ENCODE results near the gene DAPL1. TPM values are rescaled to one million over a fixed set of nuclear protein-coding genes. Genes with fewer than 3 reads are reported as not detected.

DAPL1 gene
- total RNA-seq, 1 experiment from 2014 or later: not detected

DNA sequence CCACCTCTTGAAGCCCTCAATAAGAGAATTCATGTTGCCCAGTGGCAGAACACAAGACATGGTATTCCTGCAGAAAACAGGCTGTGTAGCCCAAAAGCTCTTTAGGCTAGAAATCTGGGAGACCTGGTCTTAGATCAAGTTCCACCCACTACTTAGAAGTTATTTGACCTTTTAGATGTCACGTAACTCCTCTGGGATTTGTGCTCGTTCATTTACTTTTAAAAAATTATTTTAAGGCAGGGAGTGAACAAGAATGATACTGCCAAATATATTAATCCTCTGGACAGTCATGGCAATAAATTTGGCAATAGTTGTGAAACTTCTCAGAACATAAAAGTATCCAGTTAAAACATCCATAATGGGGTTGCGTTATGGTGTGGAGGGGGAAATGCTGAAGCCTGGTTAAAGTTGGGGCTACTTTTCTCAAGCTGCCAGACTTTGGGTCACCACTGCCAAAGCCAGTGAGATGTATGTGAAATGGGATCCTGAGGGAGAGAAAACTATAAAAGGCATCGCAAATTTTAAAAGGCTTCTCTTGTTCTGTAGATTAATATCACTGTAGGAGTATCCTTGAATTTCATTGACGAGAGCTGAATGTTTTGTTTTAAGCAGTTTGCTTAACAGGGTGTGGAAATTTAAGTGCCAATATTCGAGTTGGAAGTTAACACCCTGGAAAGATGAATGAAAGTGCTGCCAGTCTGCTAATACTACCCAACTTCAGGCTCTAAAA is 15.8 kb downstream of the DAPL1 start:
- TF ChIP-seq, protein P1, sequence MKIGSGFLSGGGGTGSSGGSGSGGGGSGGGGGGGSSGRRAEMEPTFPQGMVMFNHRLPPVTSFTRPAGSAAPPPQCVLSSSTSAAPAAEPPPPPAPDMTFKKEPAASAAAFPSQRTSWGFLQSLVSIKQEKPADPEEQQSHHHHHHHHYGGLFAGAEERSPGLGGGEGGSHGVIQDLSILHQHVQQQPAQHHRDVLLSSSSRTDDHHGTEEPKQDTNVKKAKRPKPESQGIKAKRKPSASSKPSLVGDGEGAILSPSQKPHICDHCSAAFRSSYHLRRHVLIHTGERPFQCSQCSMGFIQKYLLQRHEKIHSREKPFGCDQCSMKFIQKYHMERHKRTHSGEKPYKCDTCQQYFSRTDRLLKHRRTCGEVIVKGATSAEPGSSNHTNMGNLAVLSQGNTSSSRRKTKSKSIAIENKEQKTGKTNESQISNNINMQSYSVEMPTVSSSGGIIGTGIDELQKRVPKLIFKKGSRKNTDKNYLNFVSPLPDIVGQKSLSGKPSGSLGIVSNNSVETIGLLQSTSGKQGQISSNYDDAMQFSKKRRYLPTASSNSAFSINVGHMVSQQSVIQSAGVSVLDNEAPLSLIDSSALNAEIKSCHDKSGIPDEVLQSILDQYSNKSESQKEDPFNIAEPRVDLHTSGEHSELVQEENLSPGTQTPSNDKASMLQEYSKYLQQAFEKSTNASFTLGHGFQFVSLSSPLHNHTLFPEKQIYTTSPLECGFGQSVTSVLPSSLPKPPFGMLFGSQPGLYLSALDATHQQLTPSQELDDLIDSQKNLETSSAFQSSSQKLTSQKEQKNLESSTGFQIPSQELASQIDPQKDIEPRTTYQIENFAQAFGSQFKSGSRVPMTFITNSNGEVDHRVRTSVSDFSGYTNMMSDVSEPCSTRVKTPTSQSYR (CRISPR knock-in tag; IDR thresholded peaks at IDR 0.05): no peak
- TF ChIP-seq, protein P2, sequence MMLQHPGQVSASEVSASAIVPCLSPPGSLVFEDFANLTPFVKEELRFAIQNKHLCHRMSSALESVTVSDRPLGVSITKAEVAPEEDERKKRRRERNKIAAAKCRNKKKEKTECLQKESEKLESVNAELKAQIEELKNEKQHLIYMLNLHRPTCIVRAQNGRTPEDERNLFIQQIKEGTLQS (CRISPR knock-in tag; conservative IDR thresholded peaks at IDR 0.05): no peak
- TF ChIP-seq SMAD3 (CRISPR knock-in tag; IDR thresholded peaks at IDR 0.05; ENCODE audit: borderline replicate concordance) (no peak), NR3C1 (CRISPR knock-in tag; conservative IDR thresholded peaks at IDR 0.05; ENCODE audit: low read depth) (no peak), OVOL2 (CRISPR knock-in tag; IDR thresholded peaks at IDR 0.05; ENCODE audit: borderline replicate concordance) (no peak)
- TF ChIP-seq, protein P3, sequence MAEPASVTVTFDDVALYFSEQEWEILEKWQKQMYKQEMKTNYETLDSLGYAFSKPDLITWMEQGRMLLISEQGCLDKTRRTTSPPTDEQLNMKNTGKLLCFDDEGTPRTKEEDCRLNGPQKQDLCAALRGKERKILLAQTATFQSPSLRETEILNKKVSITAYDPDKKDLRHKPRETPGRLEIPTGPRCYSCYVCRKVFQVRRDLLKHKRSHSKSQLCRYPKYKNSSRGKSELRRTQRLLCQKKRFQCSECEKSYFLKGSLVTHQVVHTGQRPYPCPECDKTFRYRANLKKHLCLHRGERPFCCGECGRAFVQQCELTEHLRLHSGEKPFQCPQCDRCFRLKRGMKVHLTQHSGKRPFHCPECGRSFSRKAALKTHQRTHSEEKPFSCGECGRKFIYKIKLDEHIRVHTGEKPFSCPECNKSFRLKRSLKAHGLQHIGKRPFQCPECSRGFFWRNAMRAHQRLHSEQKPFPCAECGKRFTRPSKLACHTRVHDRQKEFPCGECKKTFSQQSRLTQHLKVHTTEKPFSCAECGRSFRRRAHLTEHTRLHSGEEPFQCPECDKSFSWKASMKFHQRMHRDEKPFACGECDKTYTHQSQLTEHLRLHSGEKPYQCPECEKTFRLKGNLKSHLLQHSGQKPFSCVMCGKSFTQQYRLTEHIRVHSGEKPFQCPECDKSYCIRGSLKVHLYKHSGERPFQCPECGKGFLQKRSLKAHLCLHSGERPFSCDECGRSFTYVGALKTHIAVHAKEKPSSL (CRISPR knock-in tag; conservative IDR thresholded peaks at IDR 0.05): no peak
- TF ChIP-seq, protein P4, sequence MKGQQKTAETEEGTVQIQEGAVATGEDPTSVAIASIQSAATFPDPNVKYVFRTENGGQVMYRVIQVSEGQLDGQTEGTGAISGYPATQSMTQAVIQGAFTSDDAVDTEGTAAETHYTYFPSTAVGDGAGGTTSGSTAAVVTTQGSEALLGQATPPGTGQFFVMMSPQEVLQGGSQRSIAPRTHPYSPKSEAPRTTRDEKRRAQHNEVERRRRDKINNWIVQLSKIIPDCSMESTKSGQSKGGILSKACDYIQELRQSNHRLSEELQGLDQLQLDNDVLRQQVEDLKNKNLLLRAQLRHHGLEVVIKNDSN (CRISPR knock-in tag; IDR thresholded peaks at IDR 0.05): no peak
- TF ChIP-seq, protein P5, sequence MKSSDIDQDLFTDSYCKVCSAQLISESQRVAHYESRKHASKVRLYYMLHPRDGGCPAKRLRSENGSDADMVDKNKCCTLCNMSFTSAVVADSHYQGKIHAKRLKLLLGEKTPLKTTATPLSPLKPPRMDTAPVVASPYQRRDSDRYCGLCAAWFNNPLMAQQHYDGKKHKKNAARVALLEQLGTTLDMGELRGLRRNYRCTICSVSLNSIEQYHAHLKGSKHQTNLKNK (CRISPR knock-in tag; IDR thresholded peaks at IDR 0.05): no peak
- POLR2A ChIA-PET: no interaction called here
- H3K9me3 Mint-ChIP-seq: no peaks in the 10 kb centered on the region
- CTCF ChIA-PET: interaction anchor here (0.6 kb wide), 1 partner anchor 61 kb away, joined by 7 read pairs; no protein-coding TSS in a partner anchor
- no peaks in the 10 kb centered on the region for H3K27me3 Mint-ChIP-seq (ENCODE audit: low read depth)
- no peak for DNase-seq (ENCODE audit: low spot score)
- H3K4me3 Mint-ChIP-seq: no peak overlapping the region
- no peak overlapping the region for H3K27ac Mint-ChIP-seq
- H3K36me3 Mint-ChIP-seq: no peaks in the 10 kb centered on the region
- no peaks in the 10 kb centered on the region for H3K4me1 Mint-ChIP-seq
- ATAC-seq: no peak

DNA sequence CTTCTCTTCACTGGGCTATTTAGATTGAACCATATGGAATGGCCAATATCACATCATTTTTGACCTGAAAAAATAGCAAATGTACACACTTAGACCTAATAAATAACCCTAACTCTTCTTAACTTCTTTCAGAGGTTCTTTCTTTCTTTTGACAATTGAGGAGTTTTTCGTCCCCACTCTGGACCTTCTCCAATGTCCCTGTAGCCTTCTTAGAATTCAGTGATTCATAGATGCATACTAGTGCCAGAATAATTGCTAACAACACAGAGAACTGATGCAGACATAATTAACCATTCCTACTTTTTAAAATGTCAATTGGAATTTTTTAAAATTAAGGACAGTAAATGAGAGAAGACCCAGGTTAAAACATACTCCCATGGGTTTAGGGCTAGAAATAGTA is 20.0 kb downstream of the DAPL1 start:
- TF ChIP-seq, protein P6, sequence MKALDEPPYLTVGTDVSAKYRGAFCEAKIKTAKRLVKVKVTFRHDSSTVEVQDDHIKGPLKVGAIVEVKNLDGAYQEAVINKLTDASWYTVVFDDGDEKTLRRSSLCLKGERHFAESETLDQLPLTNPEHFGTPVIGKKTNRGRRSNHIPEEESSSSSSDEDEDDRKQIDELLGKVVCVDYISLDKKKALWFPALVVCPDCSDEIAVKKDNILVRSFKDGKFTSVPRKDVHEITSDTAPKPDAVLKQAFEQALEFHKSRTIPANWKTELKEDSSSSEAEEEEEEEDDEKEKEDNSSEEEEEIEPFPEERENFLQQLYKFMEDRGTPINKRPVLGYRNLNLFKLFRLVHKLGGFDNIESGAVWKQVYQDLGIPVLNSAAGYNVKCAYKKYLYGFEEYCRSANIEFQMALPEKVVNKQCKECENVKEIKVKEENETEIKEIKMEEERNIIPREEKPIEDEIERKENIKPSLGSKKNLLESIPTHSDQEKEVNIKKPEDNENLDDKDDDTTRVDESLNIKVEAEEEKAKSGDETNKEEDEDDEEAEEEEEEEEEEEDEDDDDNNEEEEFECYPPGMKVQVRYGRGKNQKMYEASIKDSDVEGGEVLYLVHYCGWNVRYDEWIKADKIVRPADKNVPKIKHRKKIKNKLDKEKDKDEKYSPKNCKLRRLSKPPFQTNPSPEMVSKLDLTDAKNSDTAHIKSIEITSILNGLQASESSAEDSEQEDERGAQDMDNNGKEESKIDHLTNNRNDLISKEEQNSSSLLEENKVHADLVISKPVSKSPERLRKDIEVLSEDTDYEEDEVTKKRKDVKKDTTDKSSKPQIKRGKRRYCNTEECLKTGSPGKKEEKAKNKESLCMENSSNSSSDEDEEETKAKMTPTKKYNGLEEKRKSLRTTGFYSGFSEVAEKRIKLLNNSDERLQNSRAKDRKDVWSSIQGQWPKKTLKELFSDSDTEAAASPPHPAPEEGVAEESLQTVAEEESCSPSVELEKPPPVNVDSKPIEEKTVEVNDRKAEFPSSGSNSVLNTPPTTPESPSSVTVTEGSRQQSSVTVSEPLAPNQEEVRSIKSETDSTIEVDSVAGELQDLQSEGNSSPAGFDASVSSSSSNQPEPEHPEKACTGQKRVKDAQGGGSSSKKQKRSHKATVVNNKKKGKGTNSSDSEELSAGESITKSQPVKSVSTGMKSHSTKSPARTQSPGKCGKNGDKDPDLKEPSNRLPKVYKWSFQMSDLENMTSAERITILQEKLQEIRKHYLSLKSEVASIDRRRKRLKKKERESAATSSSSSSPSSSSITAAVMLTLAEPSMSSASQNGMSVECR (CRISPR knock-in tag; IDR thresholded peaks at IDR 0.05; ENCODE audit: borderline replicate concordance): no peak
- TF ChIP-seq NFE2L1 (CRISPR knock-in tag; IDR thresholded peaks at IDR 0.05) (no peak), ZNF232 (CRISPR knock-in tag; IDR thresholded peaks at IDR 0.05) (no peak), KAT7 (CRISPR knock-in tag; IDR thresholded peaks at IDR 0.05; ENCODE audit: borderline replicate concordance) (no peak)
- TF ChIP-seq, protein P7, sequence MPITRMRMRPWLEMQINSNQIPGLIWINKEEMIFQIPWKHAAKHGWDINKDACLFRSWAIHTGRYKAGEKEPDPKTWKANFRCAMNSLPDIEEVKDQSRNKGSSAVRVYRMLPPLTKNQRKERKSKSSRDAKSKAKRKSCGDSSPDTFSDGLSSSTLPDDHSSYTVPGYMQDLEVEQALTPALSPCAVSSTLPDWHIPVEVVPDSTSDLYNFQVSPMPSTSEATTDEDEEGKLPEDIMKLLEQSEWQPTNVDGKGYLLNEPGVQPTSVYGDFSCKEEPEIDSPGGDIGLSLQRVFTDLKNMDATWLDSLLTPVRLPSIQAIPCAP (CRISPR knock-in tag; IDR thresholded peaks at IDR 0.05): no peak
- Mint-ChIP-seq H3K36me3 (no peaks in the 10 kb centered on the region), H3K4me3 (no peak overlapping the region), H3K4me1 (peaks cover 5% of the 10 kb centered on the region; the same call in 1 of the 2 replicates), H3K27ac (no peak overlapping the region), H3K9me3 (no peaks in the 10 kb centered on the region), H3K27me3 (ENCODE audit: low read depth) (no peaks in the 10 kb centered on the region)
- ATAC-seq (no peak), DNase-seq (ENCODE audit: low spot score) (no peak)
- ChIA-PET CTCF (no interaction called here), POLR2A (no interaction called here)
